SK-N-SH (cell line): ENCODE data around the gene PAM. TPM values are rescaled to one million over a fixed set of nuclear protein-coding genes. Genes with fewer than 3 reads are reported as not detected.
"Not testable (repeated sequence)": the region's sequence is repeated elsewhere in the genome, so short reads cannot be mapped to it uniquely, and the experiment has no call there.

Experiments used
- CTCF ChIA-PET: fragments of 300-600, 350-600 bp; formaldehyde crosslinking; extraction: SDS; loops from one replicate; lab custom pipeline; 2021; lab: Yijun Ruan, JAX
- POLR2A ChIA-PET: fragments of 350-600 bp; sonication (Branson Sonifier 250); formaldehyde crosslinking; extraction: SDS; loops from one replicate; lab custom pipeline; 2020; ENCODE audit warnings: antibody characterized with exemption, inconsistent platforms; lab: Yijun Ruan, JAX
- DNase-seq: peaks from one replicate; pipeline ENCODE4 v3.0.0; 2012
- H2AFZ ChIP-seq: fragments of 200-600 bp; sonication (generic); 2 replicates; pipeline ENCODE4 v1.8.1; 2016; ENCODE audit warnings: antibody characterized with exemption, mild to moderate bottlenecking, low read depth
- H3F3A ChIP-seq: fragments of 200-600 bp; sonication (generic); replicated peaks from 2 replicates; pipeline ENCODE3; 2016; ENCODE audit warnings: antibody characterized with exemption, mild to moderate bottlenecking; ENCODE audit not compliant: insufficient read depth
- H3K27ac ChIP-seq, 2 experiments: fragments of 200-500 bp in 1 of 2; fragments of 200-600 bp in 1 of 2; sonication (Bioruptor generic) in 1 of 2; sonication (generic), shearing (Covaris generic) in 1 of 2; 2 replicates each; pipeline versions ENCODE4 v1.5.1 to v1.6.1; 2014 to 2016; ENCODE audit warnings: low read depth in 2 of 2, inconsistent platforms in 1 of 2, low read length in 1 of 2, mild to moderate bottlenecking in 1 of 2, mixed read lengths in 1 of 2
- H3K27me3 ChIP-seq: fragments of 200-600 bp; sonication (generic), shearing (Covaris generic); 2 replicates; pipeline ENCODE4 v1.6.1; 2016; ENCODE audit warnings: mixed run types; ENCODE audit not compliant: insufficient read depth
- H3K36me3 ChIP-seq, 2 experiments: fragments of 200-500 bp in 1 of 2; fragments of 200-600 bp in 1 of 2; sonication (Bioruptor generic) in 1 of 2; sonication (generic) in 1 of 2; replicated peaks in 1 of 2; 2 replicates each; pipeline versions ENCODE3 to v1.5.1; 2014 to 2016; ENCODE audit warnings: low read length in 1 of 2, mild to moderate bottlenecking in 1 of 2; ENCODE audit not compliant: insufficient read depth in 2 of 2, control insufficient read depth in 1 of 2
- H3K4me1 ChIP-seq, 2 experiments: fragments of 200-500 bp in 1 of 2; fragments of 200-600 bp in 1 of 2; sonication (Bioruptor generic) in 1 of 2; sonication (generic), shearing (Covaris generic) in 1 of 2; 2 replicates each; pipeline versions ENCODE4 v1.5.1 to v1.6.1; 2014 to 2016; ENCODE audit warnings: low read depth in 1 of 2, low read length in 1 of 2, mixed run types in 1 of 2; ENCODE audit not compliant: insufficient read depth in 2 of 2, control insufficient read depth in 1 of 2
- H3K4me2 ChIP-seq: fragments of 200-600 bp; sonication (generic), shearing (Covaris generic); 2 replicates; pipeline ENCODE4 v1.6.1; 2017; ENCODE audit warnings: mixed run types
- H3K4me3 ChIP-seq, 2 experiments: fragments of 200-500 bp in 1 of 2; fragments of 200-600 bp in 1 of 2; sonication (Bioruptor generic) in 1 of 2; sonication (generic), shearing (Covaris generic) in 1 of 2; 2 replicates each; pipeline versions ENCODE4 v1.5.1 to v1.8.1; 2014 to 2016; ENCODE audit warnings: low read depth in 2 of 2, inconsistent platforms in 1 of 2, low read length in 1 of 2, mild to moderate bottlenecking in 1 of 2, mixed read lengths in 1 of 2, moderate library complexity in 1 of 2
- H3K79me2 ChIP-seq: fragments of 200-600 bp; sonication (generic); 2 replicates; pipeline ENCODE4 v1.8.1; 2017; ENCODE audit warnings: mild to moderate bottlenecking; ENCODE audit not compliant: insufficient read depth
- H3K9ac ChIP-seq: fragments of 200-600 bp; sonication (generic); 2 replicates; pipeline ENCODE4 v1.6.1; 2017; ENCODE audit warnings: mixed run types
- H3K9me2 ChIP-seq: fragments of 200-600 bp; sonication (generic); 2 replicates; pipeline ENCODE4 v1.6.1; 2017; ENCODE audit warnings: mixed run types
- H3K9me3 ChIP-seq: fragments of 200-600 bp; sonication (generic); 2 replicates; pipeline ENCODE4 v1.6.1; 2017; ENCODE audit warnings: mixed run types, mild to moderate bottlenecking, moderate library complexity
- H4K20me1 ChIP-seq: fragments of 200-600 bp; sonication (generic); 2 replicates; pipeline ENCODE4 v1.6.1; 2017; ENCODE audit warnings: mild to moderate bottlenecking, mixed run types; ENCODE audit not compliant: insufficient read depth
- CHD2 ChIP-seq: fragments of 150-350 bp; IDR thresholded peaks from 2 replicates; pipeline ENCODE4 v1.6.1; 2018; ENCODE audit warnings: low read length; ENCODE audit not compliant: partially characterized antibody
- EP300 ChIP-seq, 2 experiments: IDR thresholded peaks; 2 replicates each; pipeline versions ENCODE4 v1.4.0 to v1.6.1; 2012; ENCODE audit warnings: borderline replicate concordance in 1 of 2, low read depth in 1 of 2, low read length in 1 of 2
- FOSL2 ChIP-seq: IDR thresholded peaks from 2 replicates; pipeline ENCODE4 v1.4.0; 2012; ENCODE audit warnings: low read depth, mild to moderate bottlenecking, moderate library complexity, borderline replicate concordance
- FOXM1 ChIP-seq: IDR thresholded peaks from 2 replicates; pipeline ENCODE4 v1.4.0; 2012; ENCODE audit warnings: low read depth, mild to moderate bottlenecking
- GABPA ChIP-seq: IDR thresholded peaks from 2 replicates; pipeline ENCODE4 v1.4.0; 2012; ENCODE audit warnings: low read depth, mild to moderate bottlenecking
- RCOR1 ChIP-seq: fragments of 150-350 bp; IDR thresholded peaks from 2 replicates; pipeline ENCODE4 v1.6.1; 2017; ENCODE audit warnings: antibody characterized with exemption, low read length
- TAF1 ChIP-seq: IDR thresholded peaks from 2 replicates; pipeline ENCODE4 v1.6.1; 2012; ENCODE audit warnings: low read depth, mild to moderate bottlenecking, low read length, moderate library complexity, borderline replicate concordance
- TCF12 ChIP-seq: IDR thresholded peaks from 2 replicates; pipeline ENCODE4 v1.4.0; 2012
- YY1 ChIP-seq: IDR thresholded peaks from 2 replicates; pipeline ENCODE4 v1.4.0; 2012; ENCODE audit warnings: low read depth, mild to moderate bottlenecking
- WGBS: methylation state at CpG from one replicate; pipeline ENCODE4 v1.1.6; 2017; ENCODE audit warnings: low lambda C conversion rate; 5-methylcytosine and 5-hydroxymethylcytosine counted together
- polyA plus RNA-seq, 3 experiments: library from polyadenylated mRNA; depleted of rRNA; stranded (reverse); fragments of >200 nt; gene quantifications; 2 replicates each; pipeline ENCODE4 v1.2.3, GENCODE V29; 2012
- TF ChIP-seq, protein P1 (sequence below): fragments of 150-350 bp; IDR thresholded peaks from 2 replicates; pipeline ENCODE4 v1.6.1; 2017; ENCODE audit warnings: antibody characterized with exemption, low read length, low read depth, borderline replicate concordance

The PAM gene
- polyA plus RNA-seq, 1 of the 3 experiments (the other 2 are of a cell fraction), result 507 TPM

DNA sequence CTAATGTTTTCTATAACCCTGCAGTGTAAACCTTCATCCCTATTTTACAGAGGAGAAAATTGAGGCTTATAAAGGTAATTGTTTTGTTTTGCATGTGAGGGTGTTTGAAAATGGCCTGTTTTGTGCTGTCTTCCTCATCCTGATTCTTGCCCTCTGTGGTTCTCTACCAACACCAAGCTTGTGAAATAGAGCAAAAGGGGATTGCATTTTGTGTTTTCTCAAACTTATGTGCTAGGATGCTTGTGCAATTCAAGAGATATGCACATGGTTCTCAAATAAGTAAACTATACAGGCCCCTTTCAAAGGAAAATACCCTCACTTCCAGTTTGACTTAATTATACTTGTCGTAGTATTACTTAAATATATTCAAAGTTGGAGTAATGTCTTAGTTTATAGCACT, 17.2 kb downstream of the PAM start:
- peaks cover 0 to 18% of the 10 kb centered on the region in 2 experiments for H3K36me3 ChIP-seq
- H2AFZ ChIP-seq, result no peak overlapping the region
- 94% methylated on average over 1 of the region's 1 CpG for WGBS
- CTCF ChIA-PET, result interaction anchor here (1.0 kb wide), 1 partner anchor 10 kb away, joined by 3 read pairs; no protein-coding TSS in a partner anchor
- peaks cover 10% of the 10 kb centered on the region; the same call in 1 of the 2 replicates for H3K9me3 ChIP-seq
- peaks cover 92% of the 10 kb centered on the region for H3K79me2 ChIP-seq
- POLR2A ChIA-PET, result no interaction called here
- no peaks in the 10 kb centered on the region for H3K27me3 ChIP-seq
- no peaks in the 10 kb centered on the region for H3F3A ChIP-seq
- H3K4me1 ChIP-seq, result peaks cover 0 to 19% of the 10 kb centered on the region in 2 experiments; a peak in 1 of 4 replicates
- H3K27ac ChIP-seq, result no peak overlapping the region
- TF ChIP-seq CHD2 (no peak), FOXM1 (no peak), GABPA (no peak)
- TF ChIP-seq, all 33 proteins: peak for 0
- DNase-seq, result no peak
- Histone ChIP-seq H3K4me3 (no peak overlapping the region), H3K9ac (no peak overlapping the region), H3K9me2 (no peaks in the 10 kb centered on the region), H3K4me2 (no peak overlapping the region), H4K20me1 (no peaks in the 10 kb centered on the region)

DNA sequence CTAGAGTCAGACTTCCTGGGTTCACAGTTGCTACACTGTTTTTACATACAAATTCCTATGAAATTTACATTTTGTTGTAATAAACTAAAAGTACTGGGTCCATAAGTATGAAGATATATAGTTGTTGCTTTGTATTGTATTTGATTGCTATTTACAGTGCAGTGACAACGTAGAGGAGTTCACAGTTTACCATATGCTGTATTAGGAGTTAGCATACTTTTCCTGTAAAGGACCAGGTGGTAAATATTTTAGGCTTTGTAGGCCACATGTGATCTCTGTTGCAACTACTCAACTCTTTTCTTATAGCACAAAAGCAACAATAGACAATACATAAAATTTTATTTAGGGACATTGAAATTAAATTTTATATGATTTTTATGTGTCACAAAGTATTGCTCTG, 18.0 kb downstream of the PAM start:
- H3K9me3 ChIP-seq, result peaks cover 10% of the 10 kb centered on the region; the same call in 1 of the 2 replicates
- H2AFZ ChIP-seq, result no peak overlapping the region
- no peaks in the 10 kb centered on the region for H3K9me2 ChIP-seq
- WGBS, result 89% methylated on average over 1 of the region's 1 CpG
- peaks cover 0 to 25% of the 10 kb centered on the region in 2 experiments; a peak in 3 of 4 replicates for H3K4me1 ChIP-seq
- no peaks in the 10 kb centered on the region for H3K27me3 ChIP-seq
- H4K20me1 ChIP-seq, result no peaks in the 10 kb centered on the region
- H3F3A ChIP-seq, result peaks cover 6% of the 10 kb centered on the region
- peaks cover 0 to 18% of the 10 kb centered on the region in 2 experiments for H3K36me3 ChIP-seq
- H3K79me2 ChIP-seq, result peaks cover 92% of the 10 kb centered on the region
- no peak for DNase-seq
- no peak overlapping the region for H3K9ac ChIP-seq
- ChIA-PET CTCF (no interaction called here), POLR2A (no interaction called here)
- no peak overlapping the region for H3K27ac ChIP-seq
- H3K4me3 ChIP-seq, result no peak overlapping the region
- H3K4me2 ChIP-seq, result no peak overlapping the region
- TF ChIP-seq YY1, result no peak
- TF ChIP-seq, protein P1, sequence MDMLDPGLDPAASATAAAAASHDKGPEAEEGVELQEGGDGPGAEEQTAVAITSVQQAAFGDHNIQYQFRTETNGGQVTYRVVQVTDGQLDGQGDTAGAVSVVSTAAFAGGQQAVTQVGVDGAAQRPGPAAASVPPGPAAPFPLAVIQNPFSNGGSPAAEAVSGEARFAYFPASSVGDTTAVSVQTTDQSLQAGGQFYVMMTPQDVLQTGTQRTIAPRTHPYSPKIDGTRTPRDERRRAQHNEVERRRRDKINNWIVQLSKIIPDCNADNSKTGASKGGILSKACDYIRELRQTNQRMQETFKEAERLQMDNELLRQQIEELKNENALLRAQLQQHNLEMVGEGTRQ, result no peak
- no peak for TF ChIP-seq RCOR1
- no peak for TF ChIP-seq FOXM1
- TF ChIP-seq EP300 (IDR thresholded peaks at IDR 0.05; ENCODE audit: borderline replicate concordance in 1 of 2, low read depth in 1 of 2, low read length in 1 of 2), result no peak
- no peak for TF ChIP-seq TAF1
- TF ChIP-seq FOSL2, result no peak
- TF ChIP-seq TCF12, result no peak

DNA sequence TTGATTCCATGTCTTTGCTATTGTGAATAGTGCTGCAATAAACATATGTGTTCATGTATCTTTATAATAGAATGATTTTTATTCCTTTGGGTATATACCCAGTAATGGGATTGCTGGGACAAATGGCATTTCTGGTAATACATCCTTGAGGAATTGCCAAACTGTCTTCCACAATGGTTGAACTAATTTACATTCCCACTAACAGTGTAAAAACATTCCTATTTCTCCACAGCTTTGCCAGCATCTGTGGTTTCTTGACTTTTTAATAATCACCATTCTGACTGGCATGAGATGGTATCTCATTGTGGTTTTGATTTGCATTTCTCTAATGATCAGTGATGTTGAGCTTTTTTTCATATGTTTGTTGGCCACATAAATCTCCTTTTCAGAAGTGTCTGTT, 20.7 kb downstream of the PAM start:
- H3K4me2 ChIP-seq, H3K9ac ChIP-seq, H4K20me1 ChIP-seq, POLR2A ChIA-PET, DNase-seq, H3K27me3 ChIP-seq, H3K9me3 ChIP-seq, H3K27ac ChIP-seq, H2AFZ ChIP-seq, H3K4me3 ChIP-seq, H3K9me2 ChIP-seq: not testable (repeated sequence)
- Histone ChIP-seq H3K4me1 (peaks cover 1 to 26% of the 10 kb centered on the region in 2 experiments), H3K36me3 (peaks cover 0 to 14% of the 10 kb centered on the region in 2 experiments), H3K79me2 (peaks cover 83% of the 10 kb centered on the region), H3F3A (peaks cover 16% of the 10 kb centered on the region)
- CTCF ChIA-PET, result interaction anchor here (1.0 kb wide), 1 partner anchor 264 kb away, joined by 3 read pairs; no protein-coding TSS in a partner anchor
